OCI-LY1 (cell line): Measurements from ENCODE around the gene LIPA.

Source experiments
- CTCF ChIP-seq: fragments of 200-600 bp; sonication (generic), shearing (Covaris generic); IDR thresholded peaks from 2 replicates; pipeline ENCODE4 v1.5.1; 2017; ENCODE audit warnings: mild to moderate bottlenecking, antibody characterized with exemption, low read length, moderate library complexity, mixed read lengths
- EZH2 ChIP-seq: fragments of 200-600 bp; sonication (generic), shearing (Covaris generic); IDR thresholded peaks from 2 replicates; pipeline ENCODE4 v1.8.0; 2017; ENCODE audit warnings: borderline replicate concordance, mixed run types, mild to moderate bottlenecking, antibody characterized with exemption, low read length, moderate library complexity, mixed read lengths

GRCh38 chr10:89242345-89242684 is 9.3 kb downstream of the LIPA start:
- TF ChIP-seq CTCF (no peak), EZH2 (no peak)
